Endothelial cell of umbilical vein (primary cell): ENCODE measurements around the gene FGF12. TPM values are rescaled to one million over a fixed set of nuclear protein-coding genes. Genes with fewer than 3 reads are reported as not detected.

ENCODE experiments used
- BruUV-seq: library from RNA; stranded (reverse); fragments of 400-500 nt; replicated peaks from 2 replicates; lab custom pipeline; 2021; lab: Mats Ljungman, UMichigan
- CTCF ChIA-PET: fragments of 300-600, 350-600 bp; sonication (Branson Sonifier 250); formaldehyde crosslinking; loops from one replicate; lab custom pipeline; 2021; ENCODE audit warnings: antibody characterized with exemption, inconsistent platforms; lab: Charles Lee
- POLR2A ChIA-PET: fragments of 300-600, 350-600 bp; sonication (Branson Sonifier 250); formaldehyde crosslinking; loops from one replicate; lab custom pipeline; 2021; ENCODE audit warnings: antibody characterized with exemption, inconsistent platforms; lab: Charles Lee
- DNase-seq: peaks from one replicate; pipeline ENCODE4 v3.0.0-alpha.2; 2011; ENCODE audit warnings: low read depth, low spot score
- FAIRE-seq: peaks from 2 replicates; lab custom pipeline; 2011; peaks lifted over from hg19 to GRCh38; lab: Jason Lieb, UNC
- H2AFZ ChIP-seq: 2 replicates; pipeline ENCODE4 v1.6.0; 2012; ENCODE audit warnings: low read depth, low read length, control low read depth, inconsistent platforms
- H3K27ac ChIP-seq: 2 replicates; pipeline ENCODE4 v1.5.1; 2011; ENCODE audit warnings: low read depth, mild to moderate bottlenecking, control low read depth, low read length, moderate library complexity; ENCODE audit not compliant: insufficient read depth
- H3K27me3 ChIP-seq, 2 experiments: 2 replicates each; pipeline versions ENCODE4 v1.6.0 to v1.6.1; 2011; ENCODE audit warnings: low read length in 2 of 2, mixed read lengths in 1 of 2; ENCODE audit not compliant: control insufficient read depth in 2 of 2, insufficient read depth in 2 of 2
- H3K36me3 ChIP-seq, 2 experiments: 2 replicates in 1 of 2; 3 replicates in 1 of 2; pipeline ENCODE4 v1.5.1; 2011; ENCODE audit warnings: low read length in 2 of 2, mild to moderate bottlenecking in 1 of 2, moderate library complexity in 1 of 2; ENCODE audit not compliant: control insufficient read depth in 2 of 2, insufficient read depth in 2 of 2; ENCODE audit errors: extremely low read depth in 1 of 2
- H3K4me1 ChIP-seq: 3 replicates; pipeline ENCODE4 v1.5.1; 2011; ENCODE audit warnings: mild to moderate bottlenecking, low read length; ENCODE audit not compliant: control insufficient read depth, insufficient read depth; ENCODE audit errors: extremely low read depth
- H3K4me2 ChIP-seq: 2 replicates; pipeline ENCODE4 v1.6.1; 2011; ENCODE audit warnings: low read length, control low read depth, mixed read lengths; ENCODE audit not compliant: insufficient read depth
- H3K4me3 ChIP-seq, 3 experiments: fragments of 200-600 bp in 1 of 3; sonication (generic), shearing (Covaris generic) in 1 of 3; replicated peaks in 1 of 3; 2 replicates each; pipeline ENCODE4 v1.5.1; 2011 to 2016; ENCODE audit warnings: control low read depth in 3 of 3, low read length in 3 of 3, mild to moderate bottlenecking in 2 of 3, inconsistent platforms in 1 of 3, low read depth in 1 of 3, moderate library complexity in 1 of 3; ENCODE audit not compliant: insufficient read depth in 1 of 3
- H3K79me2 ChIP-seq: 2 replicates; pipeline ENCODE4 v1.6.0; 2012; ENCODE audit warnings: low read length, inconsistent platforms; ENCODE audit not compliant: control insufficient read depth, insufficient read depth
- H3K9ac ChIP-seq: replicated peaks from 2 replicates; pipeline ENCODE3; 2011; ENCODE audit warnings: low read length, control low read depth; ENCODE audit not compliant: insufficient read depth; ENCODE audit errors: extremely low read depth
- H3K9me1 ChIP-seq: replicated peaks from 3 replicates; pipeline ENCODE4 v1.6.0; 2011; ENCODE audit warnings: mild to moderate bottlenecking, low read length; ENCODE audit not compliant: control insufficient read depth, insufficient read depth; ENCODE audit errors: extremely low read depth
- H3K9me3 ChIP-seq: replicated peaks from 2 replicates; pipeline ENCODE4 v1.5.1; 2012; ENCODE audit warnings: low read length, inconsistent platforms; ENCODE audit not compliant: control insufficient read depth, insufficient read depth
- H4K20me1 ChIP-seq: replicated peaks from 2 replicates; pipeline ENCODE3; 2011; ENCODE audit warnings: mild to moderate bottlenecking, low read length; ENCODE audit not compliant: control insufficient read depth, insufficient read depth; ENCODE audit errors: extremely low read depth
- CTCF ChIP-seq, 2 donors: IDR thresholded peaks; 1 replicate in 1 of 2; 2 replicates in 1 of 2; pipeline ENCODE4 v1.5.1; 2011; ENCODE audit warnings: low read length in 2 of 2, mild to moderate bottlenecking in 2 of 2, moderate library complexity in 2 of 2, control low read depth in 1 of 2, inconsistent platforms in 1 of 2, low read depth in 1 of 2; ENCODE audit not compliant: insufficient read depth in 1 of 2; ENCODE audit errors: extremely low read depth in 1 of 2
- EZH2 ChIP-seq: IDR thresholded peaks from 2 replicates; pipeline ENCODE4 v1.6.1; 2012; ENCODE audit warnings: borderline replicate concordance, low read depth, mild to moderate bottlenecking, moderate library complexity, low read length, inconsistent platforms; ENCODE audit not compliant: severe bottlenecking
- FOS ChIP-seq: IDR thresholded peaks from 2 replicates; pipeline ENCODE4 v1.6.1; 2011; ENCODE audit warnings: mild to moderate bottlenecking, low read length, moderate library complexity, borderline replicate concordance; ENCODE audit not compliant: insufficient read depth
- GATA2 ChIP-seq: IDR thresholded peaks from 2 replicates; pipeline ENCODE4 v1.7.0; 2011; ENCODE audit warnings: low read depth, mild to moderate bottlenecking, moderate library complexity, mixed read lengths, low read length; ENCODE audit not compliant: insufficient read length, insufficient read depth
- JUN ChIP-seq: IDR thresholded peaks from 2 replicates; pipeline ENCODE4 v1.6.1; 2011; ENCODE audit warnings: borderline replicate concordance, low read depth; ENCODE audit not compliant: insufficient read length, insufficient read depth
- MYC ChIP-seq: IDR thresholded peaks from one replicate; pipeline ENCODE4 v1.6.1; 2011; ENCODE audit warnings: mild to moderate bottlenecking, low read depth, low read length
- POLR2A ChIP-seq: IDR thresholded peaks from 2 replicates; pipeline ENCODE4 v1.6.1; 2012; ENCODE audit warnings: low read depth, mild to moderate bottlenecking, control low read depth, low read length
- POLR2AphosphoS5 ChIP-seq: IDR thresholded peaks from 2 replicates; pipeline ENCODE4 v1.6.1; 2012; ENCODE audit warnings: low read depth, mild to moderate bottlenecking, control low read depth, low read length, moderate library complexity; ENCODE audit not compliant: insufficient read depth
- dilution Hi-C: fragments of 300-500 bp; cut with MboI; formaldehyde crosslinking; loops from one replicate; pipeline ENCODE4 v1.15.0; 2019; ENCODE audit warnings: low sequenced_read_pairs; ENCODE audit not compliant: extremely low pct_ligation_motif_present
- intact Hi-C: fragments of 100-400 bp; cut with micrococcal nuclease; formaldehyde crosslinking; loops from one replicate; pipeline ENCODE4 v1.10.0; 2022
- polyA plus RNA-seq, 4 experiments: library from polyadenylated mRNA; depleted of rRNA in 3 of 4; stranded (reverse) in 3 of 4; unstranded in 1 of 4; fragments of >200 nt; gene quantifications; 2 replicates each; pipeline versions ENCODE4 v1.2.1 to v1.2.3, GENCODE V29; 2011 to 2012; ENCODE audit warnings: missing spikeins in 1 of 4
- total RNA-seq: library from RNA; stranded (reverse); gene quantifications from 2 replicates; pipeline ENCODE4 v1.2.3, GENCODE V29; 2021
- TF ChIP-seq, protein P1 (sequence below): IDR thresholded peaks from 2 replicates; pipeline ENCODE4 v1.6.1; 2011; ENCODE audit not compliant: insufficient read depth, insufficient read length

Gene FGF12
- total and polyA plus RNA-seq, 2 donors (not counting 3 experiments of a cell fraction or from before 2014, with no cell fraction given), result 0.72 to 2.5 TPM

DNA sequence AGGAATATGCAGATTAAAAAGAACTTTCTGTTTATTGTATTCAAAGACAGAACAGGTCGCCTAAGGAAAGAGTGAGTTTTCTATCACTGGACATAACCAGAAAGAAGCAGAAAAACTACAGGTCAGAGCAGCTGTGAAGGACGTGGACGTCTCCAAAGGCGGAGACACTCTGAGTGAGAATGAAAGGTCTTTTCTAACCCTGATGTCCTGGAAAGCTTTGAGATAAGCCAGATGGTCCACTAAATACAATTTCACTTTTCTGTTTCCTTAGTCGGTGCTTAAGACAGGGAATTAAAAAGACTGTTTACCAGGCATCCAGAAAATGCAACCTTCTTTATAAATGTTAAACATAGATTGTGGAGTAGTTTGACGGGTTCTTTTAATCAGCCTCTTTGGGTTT is 360.4 kb downstream of the FGF12 start:
- no peaks in the 10 kb centered on the region for H4K20me1 ChIP-seq
- CTCF ChIA-PET, result interaction anchor here (0.6 to 0.9 kb wide), 2 partner anchors 11 to 19 kb away, joined by 3 read pairs; no protein-coding TSS in a partner anchor
- H3K4me1 ChIP-seq, result no peaks in the 10 kb centered on the region
- FAIRE-seq (no peak), DNase-seq (no peak)
- H3K4me3 ChIP-seq, result no peak overlapping the region
- H3K36me3 ChIP-seq, result no peaks in the 10 kb centered on the region
- no peaks in the 10 kb centered on the region for H3K9me3 ChIP-seq
- no peaks in the 10 kb centered on the region for H3K27me3 ChIP-seq
- no peak overlapping the region for H3K4me2 ChIP-seq
- dilution Hi-C loops (no loop called here), intact Hi-C loops (no loop called here)
- POLR2A ChIA-PET, result no interaction called here
- TF ChIP-seq POLR2AphosphoS5 (no peak), EZH2 (no peak), JUN (no peak), POLR2A (no peak)
- H3K27ac ChIP-seq, result no peak overlapping the region
- BruUV-seq, result no TSS peak
- H3K79me2 ChIP-seq, result no peaks in the 10 kb centered on the region
- H3K9ac ChIP-seq, result no peak overlapping the region
- no peak overlapping the region for H2AFZ ChIP-seq
- H3K9me1 ChIP-seq, result no peaks in the 10 kb centered on the region

DNA sequence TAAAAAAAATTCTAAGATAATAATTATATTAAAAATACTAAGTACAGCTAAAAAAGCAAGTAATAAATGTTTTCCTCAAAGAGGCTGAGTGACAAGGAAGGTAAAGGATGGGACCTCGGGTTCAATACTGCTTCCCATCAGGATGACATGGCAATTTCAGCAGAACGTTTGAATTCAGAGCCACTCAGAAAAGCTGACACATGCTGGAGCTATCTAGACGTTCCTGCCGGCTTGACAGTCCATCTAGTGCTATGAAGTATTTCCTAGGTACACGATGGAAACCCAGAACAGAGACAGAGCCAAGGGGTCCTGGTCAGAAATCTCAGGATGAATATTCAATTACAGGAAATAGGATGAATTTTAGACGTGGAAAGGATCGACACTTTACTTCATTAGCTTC is 361.8 kb downstream of the FGF12 start:
- dilution Hi-C loops (no loop called here), intact Hi-C loops (no loop called here)
- H3K9me3 ChIP-seq, result no peaks in the 10 kb centered on the region
- DNase-seq (no peak), FAIRE-seq (no peak)
- H3K4me1 ChIP-seq, result no peaks in the 10 kb centered on the region
- TF ChIP-seq MYC, result no peak
- no peak for TF ChIP-seq POLR2A
- no peak for TF ChIP-seq FOS
- TF ChIP-seq EZH2, result no peak
- TF ChIP-seq GATA2, result no peak
- no peak for TF ChIP-seq CTCF (IDR thresholded peaks at IDR 0.05; ENCODE audit: extremely low read depth in 1 of 2, insufficient read depth in 1 of 2, low read depth in 1 of 2, low read length in 2 of 2)
- TF ChIP-seq JUN, result no peak
- TF ChIP-seq, protein P1, sequence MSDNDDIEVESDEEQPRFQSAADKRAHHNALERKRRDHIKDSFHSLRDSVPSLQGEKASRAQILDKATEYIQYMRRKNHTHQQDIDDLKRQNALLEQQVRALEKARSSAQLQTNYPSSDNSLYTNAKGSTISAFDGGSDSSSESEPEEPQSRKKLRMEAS, result no peak
- no peak for TF ChIP-seq POLR2AphosphoS5
- POLR2A ChIA-PET, result no interaction called here
- CTCF ChIA-PET, result no interaction called here
- H2AFZ ChIP-seq, result no peak overlapping the region
- H4K20me1 ChIP-seq, result no peaks in the 10 kb centered on the region
- no peak overlapping the region for H3K27ac ChIP-seq
- H3K4me3 ChIP-seq, result no peak overlapping the region
- H3K79me2 ChIP-seq, result no peaks in the 10 kb centered on the region
- H3K4me2 ChIP-seq, result no peak overlapping the region
- H3K27me3 ChIP-seq, result no peaks in the 10 kb centered on the region
- H3K9me1 ChIP-seq, result no peaks in the 10 kb centered on the region
- no peak overlapping the region for H3K9ac ChIP-seq
- BruUV-seq, result no TSS peak
- no peaks in the 10 kb centered on the region for H3K36me3 ChIP-seq
